GM12865 (cell line): ENCODE results near the gene KLHL29.

ENCODE experiments used
- DNase-seq: peaks from one replicate; pipeline ENCODE4 v3.0.0; 2010; ENCODE audit warnings: low read depth
- H3K4me3 ChIP-seq: 2 replicates; pipeline ENCODE4 v1.5.1; 2011; ENCODE audit warnings: mild to moderate bottlenecking, low read depth, low read length, control low read depth
- TF ChIP-seq, protein P1 (sequence below): IDR thresholded peaks from 2 replicates; pipeline ENCODE4 v1.5.1; 2011; ENCODE audit warnings: low read length, control low read depth, low read depth, inconsistent platforms; ENCODE audit not compliant: insufficient read depth; ENCODE audit errors: missing control alignments

KLHL29 gene

DNA sequence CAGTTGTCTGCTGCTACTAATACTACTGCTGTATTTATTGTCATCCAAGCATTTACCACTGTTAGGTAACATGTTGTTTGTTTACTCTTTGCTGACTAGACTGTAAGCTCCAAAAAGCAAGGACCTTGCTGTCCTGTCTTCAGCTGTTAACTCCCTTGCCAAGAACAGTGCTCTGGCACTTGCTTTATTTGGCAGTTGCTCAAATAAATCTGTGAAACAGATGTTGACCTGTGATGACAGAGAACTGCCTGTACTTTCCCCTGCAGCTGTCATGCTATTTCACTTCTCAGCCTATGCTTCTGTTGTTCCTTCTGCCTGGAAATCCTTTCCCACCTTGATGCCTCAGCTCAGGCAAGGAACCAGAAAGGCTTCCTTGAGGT is 360.7 kb downstream of the KLHL29 start:
- H3K4me3 ChIP-seq, result no peak overlapping the region
- TF ChIP-seq, protein P1, sequence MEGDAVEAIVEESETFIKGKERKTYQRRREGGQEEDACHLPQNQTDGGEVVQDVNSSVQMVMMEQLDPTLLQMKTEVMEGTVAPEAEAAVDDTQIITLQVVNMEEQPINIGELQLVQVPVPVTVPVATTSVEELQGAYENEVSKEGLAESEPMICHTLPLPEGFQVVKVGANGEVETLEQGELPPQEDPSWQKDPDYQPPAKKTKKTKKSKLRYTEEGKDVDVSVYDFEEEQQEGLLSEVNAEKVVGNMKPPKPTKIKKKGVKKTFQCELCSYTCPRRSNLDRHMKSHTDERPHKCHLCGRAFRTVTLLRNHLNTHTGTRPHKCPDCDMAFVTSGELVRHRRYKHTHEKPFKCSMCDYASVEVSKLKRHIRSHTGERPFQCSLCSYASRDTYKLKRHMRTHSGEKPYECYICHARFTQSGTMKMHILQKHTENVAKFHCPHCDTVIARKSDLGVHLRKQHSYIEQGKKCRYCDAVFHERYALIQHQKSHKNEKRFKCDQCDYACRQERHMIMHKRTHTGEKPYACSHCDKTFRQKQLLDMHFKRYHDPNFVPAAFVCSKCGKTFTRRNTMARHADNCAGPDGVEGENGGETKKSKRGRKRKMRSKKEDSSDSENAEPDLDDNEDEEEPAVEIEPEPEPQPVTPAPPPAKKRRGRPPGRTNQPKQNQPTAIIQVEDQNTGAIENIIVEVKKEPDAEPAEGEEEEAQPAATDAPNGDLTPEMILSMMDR, result no peak
- peak; percentile 13 for DNase-seq

DNA sequence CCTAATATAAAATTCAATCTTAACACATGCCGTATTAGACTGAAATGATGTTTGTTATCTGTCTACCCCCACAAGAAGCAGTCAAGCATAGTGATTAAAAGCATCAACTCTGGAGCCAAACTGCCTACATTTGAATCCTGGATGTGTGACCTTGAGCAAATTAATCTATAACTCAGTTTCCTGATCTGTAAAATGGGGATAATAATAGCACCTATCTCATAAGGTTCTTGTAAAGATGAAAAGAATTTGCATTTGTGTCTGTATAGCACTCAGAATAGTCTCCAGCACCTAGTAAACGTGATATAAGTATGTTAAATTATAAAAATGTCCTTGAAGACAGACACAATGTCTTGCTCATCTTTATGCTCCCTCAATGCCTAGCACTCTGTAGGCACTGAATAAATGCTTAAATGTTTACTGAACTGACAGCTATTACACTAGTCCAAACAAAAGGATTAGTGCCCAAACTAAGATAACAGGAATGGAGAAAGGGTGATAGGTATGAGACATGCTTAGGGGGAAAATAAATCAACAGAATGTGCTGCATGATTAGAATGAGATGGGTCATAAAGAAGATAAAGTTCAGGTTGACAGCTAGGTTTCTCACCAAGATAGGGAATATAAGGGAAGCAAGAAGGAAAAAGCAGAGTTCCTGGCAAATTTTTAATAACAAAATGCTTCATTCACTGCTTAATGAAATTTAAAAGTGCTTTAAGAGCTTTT is 361.3 kb downstream of the KLHL29 start:
- TF ChIP-seq, protein P1, result no peak
- no peak for DNase-seq
- H3K4me3 ChIP-seq, result no peak overlapping the region

DNA sequence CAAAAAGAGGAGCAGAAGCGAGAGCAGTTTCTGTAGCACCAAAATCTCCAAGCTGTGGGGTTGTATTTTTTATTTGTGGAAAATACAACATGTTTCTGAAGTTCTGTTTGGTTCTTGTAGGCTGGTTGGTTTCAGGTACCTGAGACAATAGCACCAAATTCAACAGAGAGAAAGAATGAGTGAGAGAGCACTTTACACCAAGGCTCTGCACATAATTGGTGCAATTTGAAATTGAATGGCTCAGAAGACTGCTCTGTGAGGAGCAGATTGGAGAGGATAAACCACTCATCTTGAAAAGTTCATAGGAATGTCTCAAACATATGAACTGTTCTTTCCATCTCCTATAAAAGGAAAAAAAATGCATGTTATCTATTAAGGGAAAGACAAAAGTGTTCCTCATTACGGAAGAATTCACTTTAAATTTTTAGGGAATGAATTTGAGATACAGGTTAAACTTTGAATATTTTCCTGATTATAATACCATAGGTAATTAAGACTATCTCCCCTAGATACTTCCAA is 366.8 kb downstream of the KLHL29 start:
- no peak for DNase-seq
- TF ChIP-seq, protein P1, result no peak
- H3K4me3 ChIP-seq, result no peak overlapping the region

DNA sequence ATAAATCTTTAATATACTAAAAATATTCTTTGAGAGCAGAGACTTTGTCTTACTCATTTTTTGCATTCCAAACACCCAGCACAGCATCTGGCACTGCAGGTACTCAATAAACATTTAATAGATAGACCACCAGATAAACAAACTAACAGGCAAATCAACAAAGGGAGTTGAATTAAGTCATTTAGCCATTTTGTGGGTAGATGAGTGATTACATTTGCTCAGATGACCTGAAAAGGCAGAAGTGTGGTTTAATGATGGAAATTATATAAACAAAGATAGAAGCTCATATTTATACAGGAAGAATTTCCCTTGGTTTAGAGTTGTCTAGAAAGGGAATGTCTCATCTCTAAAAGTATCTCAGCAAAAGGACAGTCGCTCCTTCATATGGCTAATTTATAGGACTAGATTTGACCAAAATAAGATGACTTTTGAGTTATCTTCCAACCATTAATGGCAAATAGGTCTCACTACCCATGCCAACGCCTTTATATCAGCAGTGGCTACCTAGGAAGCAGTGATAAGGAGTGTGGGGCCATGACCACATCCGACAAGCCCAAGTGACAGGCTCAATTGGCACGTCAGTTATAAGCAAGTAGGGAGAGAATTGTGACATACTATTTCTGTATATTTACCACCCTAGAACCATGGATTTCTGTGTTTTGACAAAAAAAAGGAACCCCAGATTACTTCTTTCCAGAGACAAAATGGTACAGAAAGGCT is 368.5 kb downstream of the KLHL29 start:
- no peak for DNase-seq
- TF ChIP-seq, protein P1, result no peak
- no peak overlapping the region for H3K4me3 ChIP-seq

DNA sequence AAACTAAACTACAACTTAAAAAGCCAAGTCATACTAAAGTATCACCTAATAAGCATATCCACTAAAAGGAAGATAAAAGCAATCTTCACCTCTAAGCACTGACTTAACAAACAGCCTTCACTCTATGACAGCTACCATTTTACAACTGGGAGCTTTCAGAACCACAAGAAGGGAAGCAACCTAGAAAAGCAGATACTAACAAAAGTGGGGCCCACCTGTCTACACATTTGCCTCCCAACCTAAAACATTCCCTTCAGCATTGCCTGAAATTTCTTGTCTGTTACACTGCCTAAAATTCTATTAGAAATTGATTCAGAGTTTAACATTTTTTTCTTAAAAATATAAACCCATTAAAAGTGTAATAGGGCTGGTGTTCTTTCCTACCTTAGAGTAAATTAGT is 370.0 kb downstream of the KLHL29 start:
- DNase-seq, result no peak
- TF ChIP-seq, protein P1, result no peak
- no peak overlapping the region for H3K4me3 ChIP-seq

DNA sequence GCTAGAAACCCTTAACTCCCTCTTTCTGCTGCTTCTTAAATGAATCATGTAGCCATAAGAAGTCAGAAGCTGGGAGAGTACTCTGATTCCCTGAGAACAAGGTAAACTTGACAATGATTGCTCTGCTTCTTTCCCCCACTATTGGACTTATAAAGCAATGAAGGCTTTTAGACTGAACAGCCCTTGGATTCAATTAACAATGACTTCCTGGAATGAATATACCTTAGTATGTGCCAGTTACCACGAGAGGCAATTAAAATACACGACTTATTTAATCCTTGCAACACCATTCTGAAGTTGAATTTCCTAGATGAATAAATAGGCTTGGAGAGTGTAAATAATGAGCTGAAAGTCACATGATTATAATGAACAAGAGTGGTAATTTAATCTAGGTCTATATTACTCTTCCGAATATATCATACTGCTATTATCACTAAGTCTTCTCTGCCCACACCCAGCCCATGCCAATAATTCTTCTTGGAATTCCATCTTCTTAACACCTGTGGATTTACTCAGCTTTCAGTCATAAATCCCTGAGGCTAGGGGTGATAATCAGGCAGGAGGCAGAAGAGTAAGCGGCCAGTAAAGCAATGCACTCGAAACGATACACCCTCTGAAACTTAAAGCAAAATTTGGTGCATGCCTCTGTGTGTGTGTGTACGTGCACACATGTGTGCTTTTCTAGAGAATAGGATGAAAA is 371.8 kb downstream of the KLHL29 start:
- TF ChIP-seq, protein P1, result no peak
- H3K4me3 ChIP-seq, result no peak overlapping the region
- DNase-seq, result no peak
